Adrenal gland (tissue), 5 donors: ENCODE data around the gene SRSF4.

Experiments
- POLR2A ChIP-seq, 2 donors: fragments of 450-650 bp; IDR thresholded peaks; one replicate each; pipeline ENCODE4 v1.6.1; 2017; ENCODE audit warnings: antibody characterized with exemption in 2 of 2, mild to moderate bottlenecking in 2 of 2, moderate library complexity in 1 of 2
- TF ChIP-seq, protein P1 (sequence below), 6 experiments: fragments of 450-650 bp in 4 of 6; fragments of 200-600 bp in 2 of 6; sonication (generic) in 1 of 6; IDR thresholded peaks; 1 replicate in 5 of 6; 2 replicates in 1 of 6; pipeline versions ENCODE4 v1.5.1 to v1.8.0; 2016 to 2021; ENCODE audit warnings: antibody characterized with exemption in 6 of 6, mild to moderate bottlenecking in 2 of 6, moderate library complexity in 1 of 6
- donor health status: DM: no; HTN: no; CAD: no.

GRCh38 chr1:29162025-29162424 is 19.7 kb downstream of the SRSF4 start:
- TF ChIP-seq, protein P1, sequence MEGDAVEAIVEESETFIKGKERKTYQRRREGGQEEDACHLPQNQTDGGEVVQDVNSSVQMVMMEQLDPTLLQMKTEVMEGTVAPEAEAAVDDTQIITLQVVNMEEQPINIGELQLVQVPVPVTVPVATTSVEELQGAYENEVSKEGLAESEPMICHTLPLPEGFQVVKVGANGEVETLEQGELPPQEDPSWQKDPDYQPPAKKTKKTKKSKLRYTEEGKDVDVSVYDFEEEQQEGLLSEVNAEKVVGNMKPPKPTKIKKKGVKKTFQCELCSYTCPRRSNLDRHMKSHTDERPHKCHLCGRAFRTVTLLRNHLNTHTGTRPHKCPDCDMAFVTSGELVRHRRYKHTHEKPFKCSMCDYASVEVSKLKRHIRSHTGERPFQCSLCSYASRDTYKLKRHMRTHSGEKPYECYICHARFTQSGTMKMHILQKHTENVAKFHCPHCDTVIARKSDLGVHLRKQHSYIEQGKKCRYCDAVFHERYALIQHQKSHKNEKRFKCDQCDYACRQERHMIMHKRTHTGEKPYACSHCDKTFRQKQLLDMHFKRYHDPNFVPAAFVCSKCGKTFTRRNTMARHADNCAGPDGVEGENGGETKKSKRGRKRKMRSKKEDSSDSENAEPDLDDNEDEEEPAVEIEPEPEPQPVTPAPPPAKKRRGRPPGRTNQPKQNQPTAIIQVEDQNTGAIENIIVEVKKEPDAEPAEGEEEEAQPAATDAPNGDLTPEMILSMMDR (IDR thresholded peaks at IDR 0.05) = no peak
- TF ChIP-seq POLR2A (IDR thresholded peaks at IDR 0.05) = no peak
